Fibroblast of lung (primary cell): ENCODE measurements around the gene SLC23A1. TPM values are rescaled to one million over a fixed set of nuclear protein-coding genes. Genes with fewer than 3 reads are reported as not detected.
"Not testable (repeated sequence)": the region's sequence is repeated elsewhere in the genome, so short reads cannot be mapped to it uniquely, and the experiment has no call there.

Experiments
- DNase-seq, 2 donors: peaks; one replicate each; pipeline versions ENCODE4 v3.0.0 to v3.0.0-alpha.2; 2010; ENCODE audit warnings: low read depth in 2 of 2
- H2AFZ ChIP-seq: 2 replicates; pipeline ENCODE4 v1.5.1; 2012; ENCODE audit warnings: low read length, control low read depth, inconsistent platforms
- H3K27ac ChIP-seq: 2 replicates; pipeline ENCODE4 v1.5.1; 2011; ENCODE audit warnings: low read length, control low read depth; ENCODE audit not compliant: insufficient read depth
- H3K27me3 ChIP-seq: 2 replicates; pipeline ENCODE4 v1.5.1; 2011; ENCODE audit warnings: mild to moderate bottlenecking, low read length; ENCODE audit not compliant: control insufficient read depth, insufficient read depth
- H3K36me3 ChIP-seq: 2 replicates; pipeline ENCODE4 v1.5.1; 2011; ENCODE audit warnings: low read length; ENCODE audit not compliant: control insufficient read depth, insufficient read depth
- H3K4me1 ChIP-seq: 2 replicates; pipeline ENCODE4 v1.5.1; 2011; ENCODE audit warnings: low read length; ENCODE audit not compliant: control insufficient read depth, insufficient read depth; ENCODE audit errors: extremely low read depth
- H3K4me2 ChIP-seq: 2 replicates; pipeline ENCODE4 v1.5.1; 2011; ENCODE audit warnings: low read length, control low read depth; ENCODE audit not compliant: insufficient read depth; ENCODE audit errors: extremely low read depth
- H3K4me3 ChIP-seq, 4 experiments: fragments of 200-600 bp in 1 of 4; sonication (generic) in 1 of 4; replicated peaks in 1 of 4; 2 replicates each; pipeline ENCODE4 v1.5.1; 2011 to 2016; ENCODE audit warnings: low read length in 4 of 4, low read depth in 3 of 4, mild to moderate bottlenecking in 3 of 4, control low read depth in 2 of 4, inconsistent platforms in 1 of 4, mixed read lengths in 1 of 4; ENCODE audit not compliant: insufficient read depth in 1 of 4; ENCODE audit errors: control extremely low read depth in 1 of 4
- H3K79me2 ChIP-seq: 2 replicates; pipeline ENCODE4 v1.5.1; 2012; ENCODE audit warnings: mild to moderate bottlenecking, low read length, inconsistent platforms; ENCODE audit not compliant: control insufficient read depth, insufficient read depth
- H3K9ac ChIP-seq: 2 replicates; pipeline ENCODE4 v1.5.1; 2011; ENCODE audit warnings: mild to moderate bottlenecking, low read length, control low read depth; ENCODE audit not compliant: insufficient read depth
- H3K9me3 ChIP-seq: 2 replicates; pipeline ENCODE4 v1.5.1; 2012; ENCODE audit warnings: low read depth, low read length; ENCODE audit not compliant: control insufficient read depth, insufficient read depth
- H4K20me1 ChIP-seq: 2 replicates; pipeline ENCODE4 v1.5.1; 2011; ENCODE audit warnings: low read length; ENCODE audit not compliant: control insufficient read depth, insufficient read depth; ENCODE audit errors: extremely low read depth
- EZH2 ChIP-seq: IDR thresholded peaks from 2 replicates; pipeline ENCODE4 v1.5.1; 2012; ENCODE audit warnings: low read length, control low read depth, mild to moderate bottlenecking; ENCODE audit errors: missing control alignments
- polyA plus RNA-seq, 2 donors: library from polyadenylated mRNA; depleted of rRNA in 1 of 2; stranded (reverse) in 1 of 2; unstranded in 1 of 2; fragments of >200 nt; gene quantifications; 2 replicates each; pipeline ENCODE4 v1.2.1, GENCODE V29; 2011 to 2012; ENCODE audit warnings: missing spikeins in 1 of 2
- total RNA-seq: library from RNA; depleted of rRNA; stranded (reverse); fragments of >200 nt; gene quantifications from 2 replicates; pipeline ENCODE4 v1.2.1, GENCODE V29; 2014
- TF ChIP-seq, protein P1 (sequence below), 2 donors: IDR thresholded peaks in 1 of 2; conservative IDR thresholded peaks in 1 of 2; 1 replicate in 1 of 2; 2 replicates in 1 of 2; pipeline ENCODE4 v1.5.1; 2011 to 2012; ENCODE audit warnings: low read length in 2 of 2, control low read depth in 1 of 2, inconsistent platforms in 1 of 2, low read depth in 1 of 2, mild to moderate bottlenecking in 1 of 2

Gene SLC23A1
- total and polyA plus RNA-seq, 2 donors (not counting 1 experiment from before 2014, with no cell fraction given) = not detected

DNA sequence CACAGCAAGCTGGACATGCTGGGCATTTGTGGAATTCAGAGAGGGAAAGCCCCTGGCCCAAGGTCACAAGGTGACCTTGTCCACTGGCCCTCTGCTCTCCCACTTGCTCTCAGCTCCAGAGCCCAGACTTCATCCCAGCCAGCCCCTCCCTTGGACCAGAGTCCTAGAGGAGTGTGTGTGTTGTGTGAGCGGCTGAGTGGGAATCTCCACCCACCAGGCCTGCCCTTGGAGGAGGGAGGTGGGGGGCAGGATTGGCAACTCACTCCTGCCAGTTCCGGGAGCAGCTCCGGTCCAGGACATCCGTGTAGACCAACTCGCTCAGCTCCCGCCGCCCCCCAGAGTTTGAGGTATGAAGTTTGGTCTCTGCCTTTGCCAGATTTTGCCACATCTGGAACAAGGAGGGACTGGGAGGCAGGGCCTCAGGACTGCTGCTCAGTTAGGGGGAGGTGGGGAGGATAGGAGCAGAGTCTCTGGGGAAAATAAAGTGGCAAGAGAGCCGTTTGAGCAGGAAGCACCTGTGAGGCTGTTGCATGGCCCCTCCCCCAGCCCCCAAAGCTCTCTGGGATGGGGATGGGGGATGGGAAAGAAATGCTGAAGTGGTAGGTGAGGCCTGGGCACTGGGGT lies 5.2 kb upstream of the SLC23A1 start:
- Histone ChIP-seq H3K4me3 (no peak overlapping the region), H4K20me1 (no peaks in the 10 kb centered on the region), H3K27ac (no peak overlapping the region), H3K27me3 (peaks cover 2% of the 10 kb centered on the region), H3K4me2 (no peak overlapping the region), H2AFZ (peak overlapping the region; percentile 3), H3K36me3 (no peaks in the 10 kb centered on the region), H3K79me2 (no peaks in the 10 kb centered on the region), H3K4me1 (no peaks in the 10 kb centered on the region), H3K9me3 (no peaks in the 10 kb centered on the region), H3K9ac (no peak overlapping the region)
- peak in 1 of 2 donors; percentile 28 for DNase-seq
- TF ChIP-seq, protein P1, sequence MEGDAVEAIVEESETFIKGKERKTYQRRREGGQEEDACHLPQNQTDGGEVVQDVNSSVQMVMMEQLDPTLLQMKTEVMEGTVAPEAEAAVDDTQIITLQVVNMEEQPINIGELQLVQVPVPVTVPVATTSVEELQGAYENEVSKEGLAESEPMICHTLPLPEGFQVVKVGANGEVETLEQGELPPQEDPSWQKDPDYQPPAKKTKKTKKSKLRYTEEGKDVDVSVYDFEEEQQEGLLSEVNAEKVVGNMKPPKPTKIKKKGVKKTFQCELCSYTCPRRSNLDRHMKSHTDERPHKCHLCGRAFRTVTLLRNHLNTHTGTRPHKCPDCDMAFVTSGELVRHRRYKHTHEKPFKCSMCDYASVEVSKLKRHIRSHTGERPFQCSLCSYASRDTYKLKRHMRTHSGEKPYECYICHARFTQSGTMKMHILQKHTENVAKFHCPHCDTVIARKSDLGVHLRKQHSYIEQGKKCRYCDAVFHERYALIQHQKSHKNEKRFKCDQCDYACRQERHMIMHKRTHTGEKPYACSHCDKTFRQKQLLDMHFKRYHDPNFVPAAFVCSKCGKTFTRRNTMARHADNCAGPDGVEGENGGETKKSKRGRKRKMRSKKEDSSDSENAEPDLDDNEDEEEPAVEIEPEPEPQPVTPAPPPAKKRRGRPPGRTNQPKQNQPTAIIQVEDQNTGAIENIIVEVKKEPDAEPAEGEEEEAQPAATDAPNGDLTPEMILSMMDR (conservative IDR thresholded peaks at IDR 0.05 in 1 of 2, IDR thresholded peaks at IDR 0.05 in 1 of 2; ENCODE audit: low read depth in 1 of 2, low read length in 2 of 2) = no peak
- no peak for TF ChIP-seq EZH2

DNA sequence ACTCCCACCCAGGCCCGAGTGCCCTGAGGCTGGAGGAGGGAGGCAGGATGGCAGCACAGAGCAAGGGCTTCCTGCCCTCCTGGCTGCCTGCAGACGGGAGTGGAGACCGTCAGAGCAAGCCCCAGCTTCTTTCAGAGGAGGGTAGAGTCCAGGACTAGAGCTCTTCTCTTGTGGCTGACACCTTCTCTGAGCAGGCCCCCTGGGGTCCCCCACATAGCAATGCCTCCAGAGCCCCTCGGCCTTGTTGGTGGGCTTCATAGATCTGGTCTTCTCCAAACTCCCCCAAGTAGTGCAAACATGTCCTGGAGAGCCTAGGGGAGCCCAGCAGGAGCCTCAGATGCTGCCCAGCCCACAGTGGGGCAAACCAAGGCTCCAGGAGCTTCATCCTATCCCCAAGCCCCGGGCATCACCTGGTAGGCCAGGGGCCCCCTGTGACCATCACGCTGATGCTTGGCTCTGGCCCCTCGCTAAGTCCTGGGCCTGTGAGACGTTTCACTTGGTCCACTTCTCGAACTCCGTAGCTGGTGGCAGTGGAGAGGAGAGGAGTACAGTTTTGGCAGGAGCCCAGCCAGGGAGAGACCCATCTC lies 4.6 kb upstream of the SLC23A1 start:
- H3K9ac ChIP-seq = no peak overlapping the region
- H3K79me2 ChIP-seq = no peaks in the 10 kb centered on the region
- H3K36me3 ChIP-seq = no peaks in the 10 kb centered on the region
- no peak overlapping the region for H3K27ac ChIP-seq
- no peak overlapping the region for H2AFZ ChIP-seq
- H3K9me3 ChIP-seq = no peaks in the 10 kb centered on the region
- no peak for DNase-seq
- no peak for TF ChIP-seq EZH2
- TF ChIP-seq, protein P1 (conservative IDR thresholded peaks at IDR 0.05 in 1 of 2, IDR thresholded peaks at IDR 0.05 in 1 of 2; ENCODE audit: low read depth in 1 of 2, low read length in 2 of 2) = no peak
- H3K4me3 ChIP-seq = no peak overlapping the region
- H3K4me2 ChIP-seq = no peak overlapping the region
- no peaks in the 10 kb centered on the region for H3K27me3 ChIP-seq
- H4K20me1 ChIP-seq = no peaks in the 10 kb centered on the region
- H3K4me1 ChIP-seq = no peaks in the 10 kb centered on the region

DNA sequence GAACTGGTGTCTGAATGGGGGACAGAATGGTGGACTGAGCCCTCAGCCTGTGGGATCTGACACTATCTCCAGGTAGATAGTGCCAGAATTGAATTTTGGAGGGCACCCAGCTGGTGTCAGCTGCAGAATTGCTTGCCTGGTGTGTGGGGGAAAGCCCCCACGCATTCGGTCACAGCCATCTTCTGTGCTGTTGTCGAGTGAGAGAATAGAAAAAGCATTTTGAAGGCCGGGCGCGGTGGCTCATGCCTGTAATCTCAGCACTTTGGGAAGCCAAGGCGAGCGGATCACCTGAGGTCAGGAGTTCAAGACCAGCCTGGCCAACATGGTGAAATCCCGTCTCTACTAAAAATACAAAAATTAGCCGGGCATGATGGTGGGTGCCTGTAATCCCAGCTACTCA lies 3.9 kb upstream of the SLC23A1 start:
- not testable (repeated sequence) for DNase-seq, H3K27me3 ChIP-seq, H3K27ac ChIP-seq, H3K9me3 ChIP-seq, H2AFZ ChIP-seq, H3K4me1 ChIP-seq, H4K20me1 ChIP-seq, H3K79me2 ChIP-seq, H3K4me3 ChIP-seq, H3K4me2 ChIP-seq, H3K9ac ChIP-seq, H3K36me3 ChIP-seq
